HEK293 (cell line): ENCODE data around the gene ELOVL6.
"Not testable (repeated sequence)": the region's sequence is repeated elsewhere in the genome, so short reads cannot be mapped to it uniquely, and the experiment has no call there.

Experiments used
- CTCF ChIA-PET: fragments of 350-600 bp; formaldehyde crosslinking; extraction: SDS; loops from one replicate; lab custom pipeline; 2021; ENCODE audit warnings: antibody characterized with exemption; lab: Yijun Ruan, JAX
- POLR2A ChIA-PET: fragments of 300-600 bp; formaldehyde crosslinking; extraction: SDS; loops from one replicate; lab custom pipeline; 2020; ENCODE audit warnings: antibody characterized with exemption, inconsistent platforms; lab: Yijun Ruan, JAX
- H3K27ac ChIP-seq: fragments of 200-500 bp; sonication (Bioruptor generic); 2 replicates; pipeline ENCODE4 v1.5.1; 2014; ENCODE audit warnings: low read depth, low read length, control low read depth, inconsistent platforms; ENCODE audit errors: extremely low read depth
- H3K36me3 ChIP-seq, 2 experiments: fragments of 200-500 bp in 1 of 2; sonication (Bioruptor generic) in 1 of 2; 1 replicate in 1 of 2; 2 replicates in 1 of 2; pipeline ENCODE4 v1.5.1; 2014 to 2017; ENCODE audit warnings: inconsistent platforms in 2 of 2, low read length in 2 of 2; ENCODE audit not compliant: control insufficient read depth in 2 of 2, insufficient read depth in 1 of 2
- H3K4me1 ChIP-seq: fragments of 200-500 bp; sonication (Bioruptor generic); 2 replicates; pipeline ENCODE4 v1.5.1; 2014; ENCODE audit warnings: mild to moderate bottlenecking, low read length, inconsistent platforms; ENCODE audit not compliant: control insufficient read depth, insufficient read depth
- H3K4me3 ChIP-seq: 2 replicates; pipeline ENCODE4 v1.5.1; 2011; ENCODE audit warnings: low read depth, mild to moderate bottlenecking, control low read depth, low read length, moderate library complexity
- H3K9me3 ChIP-seq: fragments of 200-500 bp; sonication (Bioruptor generic); 2 replicates; pipeline ENCODE4 v1.5.1; 2014; ENCODE audit warnings: low read depth, low read length, inconsistent platforms; ENCODE audit not compliant: control insufficient read depth, insufficient read depth
- EGR2 ChIP-seq: fragments of 450-650 bp; formaldehyde crosslinking; IDR thresholded peaks from 2 replicates; pipeline ENCODE4 v1.5.1; 2016; ENCODE audit warnings: low read depth, missing biosample characterization, missing genetic modification characterization
- IKZF3 ChIP-seq: fragments of 450-650 bp; IDR thresholded peaks from 2 replicates; pipeline ENCODE4 v1.5.0; 2018; ENCODE audit warnings: missing biosample characterization, mild to moderate bottlenecking, missing genetic modification characterization, moderate library complexity
- INSM2 ChIP-seq: fragments of 450-650 bp; formaldehyde crosslinking; IDR thresholded peaks from 2 replicates; pipeline ENCODE4 v1.5.1; 2016; ENCODE audit warnings: missing biosample characterization, missing genetic modification characterization
- KLF1 ChIP-seq: fragments of 450-650 bp; formaldehyde crosslinking; IDR thresholded peaks from 2 replicates; pipeline ENCODE4 v1.5.1; 2016; ENCODE audit warnings: missing biosample characterization, missing genetic modification characterization
- KLF8 ChIP-seq: fragments of 450-650 bp; formaldehyde crosslinking; IDR thresholded peaks from 2 replicates; pipeline ENCODE4 v1.5.1; 2016; ENCODE audit warnings: missing biosample characterization, missing genetic modification characterization
- MYNN ChIP-seq: fragments of 450-650 bp; formaldehyde crosslinking; IDR thresholded peaks from 2 replicates; pipeline ENCODE4 v1.5.1; 2016; ENCODE audit warnings: missing biosample characterization, missing genetic modification characterization, borderline replicate concordance
- PBX3 ChIP-seq: sonication (generic); formaldehyde crosslinking; IDR thresholded peaks from 2 replicates; pipeline ENCODE4 v1.8.1; 2022; ENCODE audit warnings: mild to moderate bottlenecking, moderate library complexity, missing genetic modification reagents
- RBAK ChIP-seq: fragments of 450-650 bp; formaldehyde crosslinking; IDR thresholded peaks from 2 replicates; pipeline ENCODE4 v1.5.1; 2016; ENCODE audit warnings: missing biosample characterization, missing genetic modification characterization
- SP7 ChIP-seq: fragments of 450-650 bp; formaldehyde crosslinking; IDR thresholded peaks from 2 replicates; pipeline ENCODE4 v1.5.1; 2016; ENCODE audit warnings: missing biosample characterization, missing genetic modification characterization
- TCF7L2 ChIP-seq: IDR thresholded peaks from 2 replicates; pipeline ENCODE4 v1.6.1; 2011; ENCODE audit warnings: low read depth, mild to moderate bottlenecking, inconsistent platforms, low read length, moderate library complexity, borderline replicate concordance
- YY2 ChIP-seq: fragments of 450-650 bp; formaldehyde crosslinking; IDR thresholded peaks from 2 replicates; pipeline ENCODE4 v1.5.1; 2016; ENCODE audit warnings: missing biosample characterization, missing genetic modification characterization
- ZBTB44 ChIP-seq: fragments of 450-650 bp; IDR thresholded peaks from 2 replicates; pipeline ENCODE4 v1.5.1; 2018; ENCODE audit warnings: missing biosample characterization, mild to moderate bottlenecking, missing genetic modification characterization
- ZFHX2 ChIP-seq: fragments of 450-650 bp; formaldehyde crosslinking; conservative IDR thresholded peaks from 2 replicates; pipeline ENCODE4 v1.5.1; 2016; ENCODE audit warnings: missing biosample characterization, missing genetic modification characterization
- ZIC2 ChIP-seq: fragments of 450-650 bp; formaldehyde crosslinking; IDR thresholded peaks from 2 replicates; pipeline ENCODE4 v1.5.1; 2016; ENCODE audit warnings: missing biosample characterization, missing genetic modification characterization
- ZNF112 ChIP-seq: fragments of 450-650 bp; formaldehyde crosslinking; IDR thresholded peaks from 2 replicates; pipeline ENCODE4 v1.5.0; 2017; ENCODE audit warnings: missing biosample characterization, missing genetic modification characterization
- ZNF121 ChIP-seq: fragments of 450-650 bp; formaldehyde crosslinking; IDR thresholded peaks from 2 replicates; pipeline ENCODE4 v1.5.1; 2016; ENCODE audit warnings: missing biosample characterization, missing genetic modification characterization
- ZNF155 ChIP-seq: fragments of 450-650 bp; formaldehyde crosslinking; IDR thresholded peaks from 2 replicates; pipeline ENCODE4 v1.5.1; 2016; ENCODE audit warnings: missing biosample characterization, missing genetic modification characterization
- ZNF175 ChIP-seq: fragments of 450-650 bp; formaldehyde crosslinking; IDR thresholded peaks from 2 replicates; pipeline ENCODE4 v1.5.1; 2016; ENCODE audit warnings: missing biosample characterization, missing genetic modification characterization
- ZNF23 ChIP-seq: fragments of 450-650 bp; formaldehyde crosslinking; IDR thresholded peaks from 2 replicates; pipeline ENCODE4 v1.5.1; 2016; ENCODE audit warnings: missing biosample characterization, missing genetic modification characterization, borderline replicate concordance
- ZNF248 ChIP-seq: fragments of 450-650 bp; formaldehyde crosslinking; IDR thresholded peaks from 2 replicates; pipeline ENCODE4 v1.5.1; 2017; ENCODE audit warnings: missing biosample characterization, missing genetic modification characterization
- ZNF37A ChIP-seq: fragments of 450-650 bp; IDR thresholded peaks from 2 replicates; pipeline ENCODE4 v1.5.1; 2018; ENCODE audit warnings: missing biosample characterization, missing genetic modification characterization
- ZNF785 ChIP-seq: fragments of 450-650 bp; formaldehyde crosslinking; IDR thresholded peaks from 2 replicates; pipeline ENCODE4 v1.5.1; 2016; ENCODE audit warnings: missing biosample characterization, missing genetic modification characterization
- ZSCAN4 ChIP-seq: fragments of 450-650 bp; formaldehyde crosslinking; IDR thresholded peaks from 2 replicates; pipeline ENCODE4 v1.5.1; 2017; ENCODE audit warnings: missing biosample characterization, missing genetic modification characterization

Gene ELOVL6

GRCh38 chr4:110157580-110157979, 40.8 kb downstream of the ELOVL6 start (continued):
- TF ChIP-seq INSM2 (tag by site-specific recombination) (no peak), KLF8 (tag by site-specific recombination) (no peak)

GRCh38 chr4:110157166-110157565, 41.2 kb downstream of the ELOVL6 start:
- ChIA-PET POLR2A (interaction anchor here (0.5 kb wide), 1 partner anchor 56 kb away, joined by 3 read pairs; no protein-coding TSS in a partner anchor), CTCF (interaction anchor here (0.6 to 0.9 kb wide), 2 partner anchors 108 to 141 kb away, joined by 5 read pairs; no protein-coding TSS in a partner anchor)
- not testable (repeated sequence) for H3K9me3 ChIP-seq, H3K27ac ChIP-seq, H3K4me3 ChIP-seq, H3K36me3 ChIP-seq, H3K4me1 ChIP-seq
- TF ChIP-seq SP7 (tag by site-specific recombination) = peak; percentile 77

GRCh38 chr4:110156442-110156841, 42.0 kb downstream of the ELOVL6 start:
- Histone ChIP-seq H3K4me1 (peaks cover 9% of the 10 kb centered on the region), H3K36me3 (no peaks in the 10 kb centered on the region), H3K27ac (no peak overlapping the region), H3K4me3 (no peak overlapping the region), H3K9me3 (no peaks in the 10 kb centered on the region)
- TF ChIP-seq ZNF121 (tag by site-specific recombination) (peak; percentile 51; the same call in 1 of the 2 replicates), ZNF175 (tag by site-specific recombination) (no peak)
- CTCF ChIA-PET = interaction anchor here (0.9 kb wide), 1 partner anchor 107 kb away, joined by 5 read pairs; no protein-coding TSS in a partner anchor
- POLR2A ChIA-PET = interaction anchor here (0.5 kb wide), 1 partner anchor 56 kb away, joined by 3 read pairs; no protein-coding TSS in a partner anchor

- H3K4me1 ChIP-seq = peaks cover 9% of the 10 kb centered on the region
- no peaks in the 10 kb centered on the region for H3K9me3 ChIP-seq
- H3K27ac ChIP-seq = no peak overlapping the region
- ChIA-PET POLR2A (no interaction called here), CTCF (no interaction called here)
- H3K36me3 ChIP-seq = no peaks in the 10 kb centered on the region
- no peak overlapping the region for H3K4me3 ChIP-seq
- TF ChIP-seq SP7 (tag by site-specific recombination) (0 out of 2 replicates have a peak, but pooled peaks have one; percentile 19), ZIC2 (peak; percentile 44; the same call in 1 of the 2 replicates), ZSCAN4 (no peak), EGR2 (tag by site-specific recombination) (0 out of 2 replicates have a peak, but pooled peaks have one; percentile 36), ZNF37A (tag by site-specific recombination) (no peak), ZNF785 (tag by site-specific recombination) (no peak), ZNF112 (tag by site-specific recombination) (no peak), IKZF3 (tag by site-specific recombination) (no peak), ZNF155 (no peak), ZNF248 (no peak), PBX3 (no peak), KLF1 (tag by site-specific recombination) (no peak), ZFHX2 (tag by site-specific recombination) (0 out of 2 replicates have a peak, but pooled peaks have one; percentile 38), MYNN (no peak), YY2 (tag by site-specific recombination) (no peak), ZNF23 (tag by site-specific recombination) (no peak), TCF7L2 (no peak), ZBTB44 (tag by site-specific recombination) (no peak), RBAK (no peak), INSM2 (tag by site-specific recombination) (no peak)
These were observed 42.8 kb downstream of the ELOVL6 start for GRCh38 chr4:110155654-110156053.
